Vagina (tissue), 2 donors: Measurements from ENCODE around the gene SIRT7.

Source experiments
- POLR2A ChIP-seq, 2 donors: fragments of 450-650 bp; IDR thresholded peaks; one replicate each; pipeline ENCODE4 v1.6.1; 2017; ENCODE audit warnings: antibody characterized with exemption in 2 of 2, mild to moderate bottlenecking in 2 of 2, moderate library complexity in 2 of 2
- TF ChIP-seq, protein P1 (sequence below), 3 experiments: fragments of 450-650 bp in 2 of 3; fragments of 200-600 bp in 1 of 3; sonication (generic) in 1 of 3; IDR thresholded peaks; one replicate each; pipeline ENCODE4 v1.5.1; 2017 to 2019; ENCODE audit warnings: antibody characterized with exemption in 3 of 3, mild to moderate bottlenecking in 2 of 3, moderate library complexity in 2 of 3

DNA sequence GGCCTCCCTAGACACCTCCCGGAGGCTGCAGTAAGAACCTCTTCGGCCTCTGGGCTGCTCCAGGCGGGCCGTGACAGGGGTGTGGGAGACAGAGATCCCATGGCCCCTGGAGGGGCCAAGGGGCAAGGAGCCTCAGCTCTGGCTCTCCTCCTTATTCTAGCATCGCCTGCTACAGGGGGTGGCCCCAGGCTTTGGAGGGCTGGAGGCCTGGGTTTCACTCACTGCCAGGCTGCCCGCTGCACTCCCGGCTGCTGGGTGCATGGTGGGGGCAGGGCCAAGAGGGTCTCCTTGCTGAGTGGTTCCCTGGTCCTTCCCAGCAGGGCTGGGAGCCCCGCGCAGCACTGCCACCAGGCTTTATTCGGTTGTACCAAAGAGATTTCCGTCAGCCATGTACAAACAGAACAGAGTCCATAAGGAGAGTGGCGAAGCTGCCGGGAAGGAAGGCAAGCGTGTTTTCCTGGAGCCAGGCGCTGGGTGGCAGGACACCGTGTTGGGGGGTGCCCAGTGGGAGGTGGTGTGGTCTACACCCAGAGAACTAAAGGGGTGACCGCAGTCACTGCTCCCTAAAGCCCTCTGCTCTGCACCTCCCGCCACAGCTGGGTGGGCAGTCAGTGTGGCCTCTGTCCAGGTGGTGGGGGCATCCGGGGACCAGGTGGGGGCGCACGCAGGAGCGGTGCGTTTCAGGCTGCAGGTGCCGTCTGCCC is 13.9 kb downstream of the SIRT7 start:
- TF ChIP-seq, protein P1, sequence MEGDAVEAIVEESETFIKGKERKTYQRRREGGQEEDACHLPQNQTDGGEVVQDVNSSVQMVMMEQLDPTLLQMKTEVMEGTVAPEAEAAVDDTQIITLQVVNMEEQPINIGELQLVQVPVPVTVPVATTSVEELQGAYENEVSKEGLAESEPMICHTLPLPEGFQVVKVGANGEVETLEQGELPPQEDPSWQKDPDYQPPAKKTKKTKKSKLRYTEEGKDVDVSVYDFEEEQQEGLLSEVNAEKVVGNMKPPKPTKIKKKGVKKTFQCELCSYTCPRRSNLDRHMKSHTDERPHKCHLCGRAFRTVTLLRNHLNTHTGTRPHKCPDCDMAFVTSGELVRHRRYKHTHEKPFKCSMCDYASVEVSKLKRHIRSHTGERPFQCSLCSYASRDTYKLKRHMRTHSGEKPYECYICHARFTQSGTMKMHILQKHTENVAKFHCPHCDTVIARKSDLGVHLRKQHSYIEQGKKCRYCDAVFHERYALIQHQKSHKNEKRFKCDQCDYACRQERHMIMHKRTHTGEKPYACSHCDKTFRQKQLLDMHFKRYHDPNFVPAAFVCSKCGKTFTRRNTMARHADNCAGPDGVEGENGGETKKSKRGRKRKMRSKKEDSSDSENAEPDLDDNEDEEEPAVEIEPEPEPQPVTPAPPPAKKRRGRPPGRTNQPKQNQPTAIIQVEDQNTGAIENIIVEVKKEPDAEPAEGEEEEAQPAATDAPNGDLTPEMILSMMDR (IDR thresholded peaks at IDR 0.05): no peak
- TF ChIP-seq POLR2A (IDR thresholded peaks at IDR 0.05): no peak
